HG02759 (cell line): ENCODE results near the gene AFF2.
A peak's percentile ranks its signal among the peaks of the same experiment; 100 is the strongest.

Experiments used
- ATAC-seq: cut with Tn5 transposase; IDR thresholded peaks from one replicate; pipeline ENCODE4 v1.9.1; 2021; ENCODE audit warnings: mild to moderate bottlenecking, moderate library complexity; ENCODE audit not compliant: unreplicated experiment

AFF2 gene

DNA sequence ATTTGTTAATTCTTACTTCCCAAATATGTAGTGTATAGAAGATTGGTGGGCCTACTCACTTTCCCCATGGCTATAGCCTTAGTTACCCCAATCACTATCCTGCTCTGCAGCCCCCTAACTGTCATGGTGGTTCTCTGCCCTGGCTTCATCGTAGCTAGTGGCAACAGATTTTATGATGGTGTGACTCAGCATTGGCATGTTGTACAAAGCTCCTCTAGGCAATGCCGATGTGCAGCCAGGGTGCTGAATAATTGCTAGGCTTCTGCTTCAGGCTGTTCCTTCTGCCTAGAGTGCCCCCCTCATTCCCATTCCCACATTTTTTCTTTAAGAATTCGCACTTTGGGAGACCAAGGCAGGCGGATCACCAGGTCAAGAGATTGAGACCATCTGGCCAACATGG lies 35.2 kb downstream of the AFF2 start:
- ATAC-seq = no peak

DNA sequence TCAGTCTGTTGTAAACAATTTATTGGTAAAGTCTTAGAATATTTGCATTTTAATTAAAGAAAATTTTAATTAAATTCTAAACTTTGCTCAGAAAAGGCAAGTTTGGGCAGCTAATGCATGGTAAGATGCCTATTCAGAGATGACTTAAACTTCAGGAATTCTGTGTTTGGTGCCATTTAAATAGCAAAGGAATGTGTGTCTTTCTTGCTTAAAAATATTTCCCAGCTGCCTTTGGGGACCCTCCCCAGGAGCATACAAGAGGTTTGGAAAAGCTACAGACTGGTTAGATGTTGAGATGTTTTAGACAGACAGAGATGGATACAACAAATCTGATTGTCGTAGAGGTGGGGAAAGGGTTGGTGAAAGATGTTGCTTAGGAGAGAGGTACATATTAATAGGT lies 36.5 kb downstream of the AFF2 start:
- no peak for ATAC-seq

DNA sequence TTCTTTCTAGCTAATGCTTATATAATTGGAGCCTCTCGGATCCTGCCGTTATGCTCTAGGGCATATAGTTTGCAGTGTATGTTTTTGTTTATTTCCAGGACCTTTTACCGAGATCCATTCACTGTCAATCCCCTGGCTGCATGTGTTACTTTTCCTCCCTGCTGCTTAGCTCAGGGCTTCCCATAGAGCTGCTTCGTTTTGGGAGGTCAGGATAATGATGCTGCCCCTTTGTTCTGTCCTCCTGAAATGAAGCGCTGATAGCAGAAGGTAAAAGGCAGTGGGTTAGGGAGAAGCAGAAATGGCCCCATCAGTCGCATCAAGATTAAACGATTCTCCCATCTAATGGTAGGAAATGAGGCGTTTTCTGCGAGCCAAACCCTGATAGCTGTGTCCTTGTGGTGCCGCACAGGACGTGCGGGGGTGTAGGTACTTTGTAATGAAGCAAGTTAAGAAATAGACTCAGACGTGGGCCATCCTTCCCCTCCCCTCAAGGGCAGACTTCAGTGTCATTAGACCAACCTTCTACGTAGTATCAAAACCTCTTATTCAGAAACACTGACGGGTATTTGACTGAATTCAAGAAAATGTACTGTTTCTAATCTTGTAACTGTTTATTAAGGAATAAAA lies 37.3 kb downstream of the AFF2 start:
- ATAC-seq = no peak

DNA sequence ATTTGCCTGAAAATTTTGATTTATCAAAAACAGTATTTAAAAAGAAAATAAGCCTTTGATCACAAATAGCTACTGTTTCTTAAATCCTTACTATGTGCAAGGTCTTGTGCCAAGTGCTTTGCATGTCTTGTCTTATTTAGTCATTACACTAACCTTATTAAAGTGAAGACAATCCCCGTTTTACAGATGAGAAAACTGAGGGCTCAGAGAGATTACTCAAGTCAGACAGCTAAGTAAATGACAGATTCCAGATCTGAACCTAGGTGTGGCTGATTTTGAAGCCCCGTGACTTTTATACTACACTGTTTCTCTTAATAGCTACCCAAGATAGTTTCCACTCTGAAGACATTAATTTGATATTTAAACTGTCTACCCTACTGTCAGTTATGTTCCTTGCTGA lies 38.2 kb downstream of the AFF2 start:
- no peak for ATAC-seq

DNA sequence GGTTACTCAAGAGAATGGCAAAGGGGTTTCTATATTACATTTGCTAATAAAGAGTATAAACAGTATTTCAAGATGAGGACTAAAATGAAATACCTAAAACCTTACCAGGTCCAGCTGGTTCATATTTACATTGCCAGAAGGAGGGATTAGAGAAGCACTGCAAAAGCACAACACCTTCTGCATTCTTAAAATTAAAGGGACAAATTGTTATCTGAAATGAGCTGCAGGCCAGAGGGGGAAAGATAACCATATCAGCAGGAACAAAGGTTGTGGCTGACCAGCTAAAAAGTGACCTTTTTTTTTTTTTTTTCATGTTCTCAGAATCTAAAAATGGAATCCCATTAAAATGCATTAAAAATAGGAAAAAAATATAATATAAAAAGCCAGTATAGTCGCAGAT lies 39.7 kb downstream of the AFF2 start:
- no peak for ATAC-seq

DNA sequence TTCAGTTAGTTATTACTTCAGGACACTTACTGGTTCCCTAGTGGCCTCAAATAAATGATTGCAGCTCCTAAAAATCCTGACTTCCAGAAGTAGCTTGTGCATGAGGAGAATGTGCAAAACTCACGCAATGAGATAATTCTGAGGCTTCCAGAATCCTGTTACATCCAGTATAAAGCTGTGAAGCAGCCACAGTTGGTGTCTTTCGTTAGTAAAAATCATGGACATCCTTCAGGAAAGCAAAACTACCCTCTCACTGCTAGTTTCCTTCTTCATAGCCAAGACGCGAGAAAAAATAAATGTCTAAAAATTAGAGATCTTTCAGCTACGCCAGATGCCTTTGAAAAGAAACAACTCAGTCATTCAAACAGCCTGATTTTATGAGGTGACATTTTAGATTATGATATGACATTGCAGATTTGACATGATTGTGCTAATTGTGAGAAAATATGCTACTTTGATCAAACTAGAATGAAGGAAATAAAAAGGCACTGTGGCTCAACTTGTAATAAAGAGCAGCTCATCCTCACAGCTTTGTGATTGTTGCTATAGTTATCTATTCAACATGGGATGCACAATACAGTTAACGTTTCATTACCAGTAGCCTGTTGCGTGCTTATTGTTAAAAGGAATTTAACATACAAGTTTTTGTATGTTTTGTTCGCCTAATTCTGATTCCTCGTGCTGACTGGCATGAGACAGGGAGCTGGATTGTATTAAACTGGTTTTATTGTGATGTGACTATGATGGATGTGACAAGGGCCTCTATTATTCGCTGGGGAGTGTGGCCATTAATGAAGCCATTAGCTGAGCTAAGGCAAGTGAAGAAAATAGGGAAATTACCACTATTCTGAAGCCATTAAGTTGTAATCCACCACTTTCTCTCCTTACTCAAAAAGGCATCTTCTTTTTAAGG lies 40.5 kb downstream of the AFF2 start:
- ATAC-seq = peak; percentile 20

DNA sequence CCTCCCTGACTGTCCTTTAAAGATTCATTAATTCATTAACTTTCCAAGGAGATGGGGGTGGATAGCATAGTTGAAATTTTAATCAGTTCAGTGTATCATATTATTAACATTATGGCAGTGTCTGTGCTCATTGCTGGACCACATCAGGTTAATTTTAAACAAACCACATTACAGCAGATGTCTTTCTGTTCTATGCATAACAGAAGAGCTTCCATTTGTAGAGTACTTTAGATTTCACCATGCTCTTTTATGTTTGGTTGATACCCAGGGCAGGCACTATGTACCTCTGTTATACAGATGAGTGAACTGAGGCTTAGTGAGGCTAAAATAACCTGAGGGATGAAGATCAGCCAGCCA lies 41.1 kb downstream of the AFF2 start:
- peak; percentile 79 for ATAC-seq

DNA sequence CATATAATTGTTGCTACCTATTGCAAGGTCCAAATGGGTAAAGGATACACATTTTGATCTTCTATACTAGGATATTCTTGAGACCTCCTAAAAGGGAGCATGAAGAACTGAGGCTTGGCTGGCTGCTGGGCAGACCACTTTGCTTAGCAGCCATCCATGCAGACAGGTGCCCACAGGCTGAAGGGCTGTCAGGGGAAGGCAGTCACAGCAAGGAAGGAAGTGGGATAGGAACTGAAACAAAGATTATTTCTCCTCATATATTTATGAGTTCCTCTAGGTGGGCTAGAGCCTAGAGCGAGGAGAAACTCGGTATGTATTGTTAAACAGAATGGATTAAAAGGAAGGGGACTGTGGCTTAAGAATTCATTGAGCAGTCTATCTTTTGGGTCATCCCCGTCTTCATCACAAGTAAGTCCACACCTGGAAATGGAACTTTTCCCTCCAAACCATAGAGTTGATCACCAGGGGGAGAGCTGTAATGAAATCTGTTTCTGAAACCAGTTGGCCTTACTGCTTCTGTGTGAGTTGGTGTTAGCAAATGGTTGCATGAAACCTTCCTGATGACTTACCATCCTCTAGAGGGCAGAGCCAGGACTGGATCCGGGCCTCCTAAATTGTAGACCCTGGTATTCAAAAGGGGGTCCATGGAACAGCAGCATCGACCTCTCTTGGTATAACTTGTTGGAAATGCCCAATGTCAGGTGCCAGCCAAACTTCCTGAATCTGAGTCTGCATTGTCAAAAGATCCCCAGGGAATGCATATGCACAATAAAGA lies 42.3 kb downstream of the AFF2 start:
- ATAC-seq = no peak

DNA sequence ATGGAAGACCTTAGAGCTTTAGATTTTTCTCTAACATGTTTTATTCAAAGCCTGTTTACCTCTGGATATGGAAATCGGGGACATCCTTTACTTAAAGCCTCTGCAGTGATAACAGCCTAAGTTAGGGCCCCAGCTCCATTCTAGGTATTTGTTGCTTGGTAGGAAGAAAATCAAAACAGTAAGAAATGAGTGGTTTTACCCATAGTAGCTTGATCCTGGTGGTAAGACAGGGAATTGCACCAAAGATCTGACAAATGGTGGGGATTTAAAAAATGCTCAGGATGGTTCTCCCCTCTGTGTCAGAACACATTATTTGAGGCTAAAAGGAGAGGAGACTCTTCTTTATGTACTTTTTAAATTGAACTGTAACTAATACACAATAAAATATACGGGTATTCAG lies 52.4 kb downstream of the AFF2 start:
- no peak for ATAC-seq

DNA sequence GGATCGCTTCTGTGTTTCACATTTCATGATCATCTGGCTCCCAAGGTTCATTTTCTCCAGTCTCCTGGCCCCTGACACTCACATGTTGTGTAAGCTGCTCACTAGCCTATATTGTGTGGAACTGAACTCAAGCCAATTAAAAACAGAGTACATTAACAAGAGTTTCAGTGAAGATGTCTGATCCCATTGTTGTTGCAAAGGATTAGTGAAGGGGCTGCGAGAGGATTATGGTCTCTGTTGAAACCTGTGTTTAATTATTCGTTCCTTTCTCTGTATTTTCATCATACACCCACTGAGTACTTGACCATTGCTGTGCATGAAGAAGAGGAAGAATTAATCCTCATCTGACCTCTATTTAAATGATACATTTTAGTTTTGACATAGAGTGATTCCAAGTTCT lies 54.7 kb downstream of the AFF2 start:
- no peak for ATAC-seq

DNA sequence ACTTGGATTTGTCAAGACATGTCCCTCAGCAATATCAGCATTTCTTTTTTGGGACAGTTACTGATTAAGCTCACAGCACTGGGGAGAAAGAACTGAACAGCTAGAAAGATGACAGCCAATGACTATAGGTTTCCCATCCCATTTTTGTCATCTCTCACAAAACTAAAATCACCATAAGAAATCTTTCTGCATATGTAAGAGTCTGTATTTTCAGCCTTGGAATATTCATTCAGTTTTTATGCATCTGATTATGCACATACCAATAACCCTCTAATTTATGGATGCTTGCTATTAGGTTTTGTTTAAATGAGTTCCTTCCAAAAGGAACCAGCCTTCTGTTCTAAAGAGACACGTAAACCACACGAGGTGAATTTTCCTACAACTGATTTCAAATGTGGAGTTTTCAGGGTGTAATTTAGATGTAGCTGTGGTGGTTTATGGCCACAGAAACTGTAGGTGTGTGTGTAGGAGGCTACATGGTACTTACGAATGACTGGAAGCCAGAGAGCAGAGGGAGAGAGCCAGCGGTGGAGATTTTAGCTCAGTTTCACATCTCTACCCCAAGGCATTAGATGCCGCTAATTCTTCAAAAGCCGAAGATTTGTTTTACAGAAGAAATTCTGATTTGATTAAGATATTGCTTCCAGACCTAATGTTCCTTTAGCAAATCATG lies 55.3 kb downstream of the AFF2 start:
- no peak for ATAC-seq

DNA sequence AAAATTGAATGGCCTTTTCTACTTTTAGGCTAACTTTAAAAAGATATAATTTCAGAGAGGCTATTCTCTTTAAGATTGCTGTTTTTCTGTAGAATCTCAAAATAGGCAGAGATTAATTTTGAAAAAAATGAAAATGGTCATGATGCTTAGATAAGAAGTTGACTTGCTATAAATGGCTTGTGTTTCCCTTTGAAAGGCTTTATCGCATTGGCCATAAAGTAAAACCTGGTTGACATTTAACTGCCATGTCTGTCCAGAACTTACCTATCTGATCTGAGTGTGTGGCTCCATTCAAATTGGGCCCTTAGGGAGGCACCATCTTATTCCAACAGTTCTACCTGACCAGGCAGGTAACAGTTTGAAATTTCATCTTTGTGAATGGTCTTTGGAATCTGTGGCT lies 56.1 kb downstream of the AFF2 start:
- no peak for ATAC-seq

DNA sequence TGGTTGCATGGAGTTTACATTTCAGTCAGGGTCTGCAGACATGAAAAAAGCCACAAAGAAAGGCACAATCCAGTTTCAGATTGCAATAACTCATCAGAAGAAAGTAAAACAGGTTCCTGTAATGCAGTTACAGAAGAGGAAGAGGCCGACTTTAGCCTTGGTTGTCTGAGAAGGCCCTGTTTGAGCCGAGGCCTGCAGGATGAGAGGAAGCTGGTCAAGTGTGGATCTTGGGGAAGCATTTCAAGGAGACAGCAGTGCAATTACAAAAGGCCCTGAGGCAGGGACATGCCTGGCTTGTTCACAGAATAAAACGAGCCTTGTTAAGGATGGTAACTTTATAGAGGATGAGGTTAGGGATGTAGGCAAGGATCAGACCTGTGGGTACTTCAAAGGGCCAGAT lies 62.4 kb downstream of the AFF2 start:
- ATAC-seq = no peak

DNA sequence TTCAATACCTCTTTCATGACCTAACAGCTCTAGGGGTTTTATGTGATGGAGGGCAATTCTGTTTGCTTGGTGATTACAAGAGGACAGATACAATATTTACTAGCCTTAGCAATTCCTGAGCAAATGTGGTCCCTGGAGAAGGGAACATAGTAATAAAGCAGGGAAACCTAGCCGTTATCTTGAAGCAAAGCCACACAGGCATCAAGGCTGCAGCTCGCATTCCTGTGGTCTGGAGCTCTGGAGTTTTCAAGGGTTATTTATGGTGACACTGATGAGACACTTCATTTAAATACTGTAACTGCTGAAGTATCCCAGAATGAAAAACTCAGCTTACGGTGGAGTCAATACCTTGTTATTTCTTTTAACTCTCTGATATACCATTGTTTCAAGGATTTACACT lies 66.8 kb downstream of the AFF2 start:
- ATAC-seq = no peak

DNA sequence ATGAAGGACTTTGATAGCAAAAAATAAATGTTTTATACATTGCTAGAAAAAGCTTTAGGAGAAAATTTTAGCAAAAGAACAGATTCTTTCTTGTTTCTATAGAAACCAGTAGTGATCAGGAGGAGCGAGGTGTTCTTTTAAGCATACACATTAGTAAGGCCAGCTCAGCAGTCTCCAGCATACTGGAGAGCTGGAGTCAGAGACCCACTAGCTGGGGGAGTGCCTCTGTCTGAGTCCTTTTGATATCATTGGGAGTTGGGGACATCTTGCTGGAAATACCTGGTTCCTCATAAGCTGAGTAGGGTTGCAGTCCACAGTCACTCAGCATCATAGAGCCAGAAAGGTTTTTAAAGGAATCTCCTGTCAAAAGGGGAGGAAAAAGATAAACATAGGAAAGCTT lies 67.4 kb downstream of the AFF2 start:
- no peak for ATAC-seq

DNA sequence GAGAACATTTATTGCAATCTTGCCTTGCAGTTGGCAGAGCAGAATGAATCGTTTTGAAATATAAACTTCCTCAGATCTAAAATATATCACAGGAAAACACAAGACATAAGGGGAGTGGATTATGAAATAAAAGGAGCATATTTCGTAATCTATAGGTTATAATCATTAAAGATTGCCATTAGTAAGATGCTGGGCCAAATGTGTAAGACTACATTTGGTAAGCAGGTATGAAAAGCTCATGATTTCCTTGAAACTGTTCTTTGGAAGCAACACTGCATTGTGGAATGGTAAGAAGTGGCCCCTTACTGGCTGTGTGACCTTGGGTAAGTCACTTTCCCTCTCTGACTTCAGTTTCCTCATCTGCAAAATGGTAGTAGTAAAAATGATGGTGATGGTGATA lies 68.3 kb downstream of the AFF2 start:
- no peak for ATAC-seq

DNA sequence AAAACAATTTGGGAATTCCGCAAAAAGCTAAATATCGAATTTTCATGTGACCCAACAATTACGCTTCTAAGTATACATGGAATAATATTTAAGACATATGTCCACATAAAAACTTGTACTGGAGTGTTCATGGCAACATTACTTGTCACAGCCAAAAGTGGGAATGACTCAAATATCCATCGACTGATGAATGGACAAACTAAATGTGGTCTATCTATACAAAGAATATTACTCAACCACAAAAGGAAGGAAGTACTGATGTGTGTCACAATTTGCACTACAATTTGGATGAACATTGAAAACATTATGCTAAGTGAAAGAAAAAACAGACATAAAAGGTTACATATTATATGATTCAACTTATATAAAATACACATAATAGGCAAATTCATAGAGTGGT lies 71.9 kb downstream of the AFF2 start:
- ATAC-seq = no peak

DNA sequence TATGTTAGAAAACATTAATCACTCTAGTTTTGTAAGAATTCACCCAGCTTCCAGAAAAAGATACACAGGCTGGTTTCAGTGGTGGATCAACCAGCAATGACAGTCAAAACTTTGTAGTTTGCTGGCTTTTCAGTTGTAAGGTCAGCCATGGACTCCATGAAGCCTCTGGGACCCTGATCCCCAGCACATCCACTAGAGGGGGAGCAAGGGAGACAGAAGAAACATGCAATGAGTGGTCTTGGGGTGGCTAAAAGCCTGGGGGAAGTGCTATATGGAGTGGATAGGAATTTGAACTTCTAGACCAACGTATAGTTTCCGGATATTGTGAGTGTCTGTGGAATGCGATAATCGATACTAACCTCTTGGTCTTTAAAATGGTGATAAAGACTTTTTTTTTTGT lies 72.7 kb downstream of the AFF2 start:
- no peak for ATAC-seq

DNA sequence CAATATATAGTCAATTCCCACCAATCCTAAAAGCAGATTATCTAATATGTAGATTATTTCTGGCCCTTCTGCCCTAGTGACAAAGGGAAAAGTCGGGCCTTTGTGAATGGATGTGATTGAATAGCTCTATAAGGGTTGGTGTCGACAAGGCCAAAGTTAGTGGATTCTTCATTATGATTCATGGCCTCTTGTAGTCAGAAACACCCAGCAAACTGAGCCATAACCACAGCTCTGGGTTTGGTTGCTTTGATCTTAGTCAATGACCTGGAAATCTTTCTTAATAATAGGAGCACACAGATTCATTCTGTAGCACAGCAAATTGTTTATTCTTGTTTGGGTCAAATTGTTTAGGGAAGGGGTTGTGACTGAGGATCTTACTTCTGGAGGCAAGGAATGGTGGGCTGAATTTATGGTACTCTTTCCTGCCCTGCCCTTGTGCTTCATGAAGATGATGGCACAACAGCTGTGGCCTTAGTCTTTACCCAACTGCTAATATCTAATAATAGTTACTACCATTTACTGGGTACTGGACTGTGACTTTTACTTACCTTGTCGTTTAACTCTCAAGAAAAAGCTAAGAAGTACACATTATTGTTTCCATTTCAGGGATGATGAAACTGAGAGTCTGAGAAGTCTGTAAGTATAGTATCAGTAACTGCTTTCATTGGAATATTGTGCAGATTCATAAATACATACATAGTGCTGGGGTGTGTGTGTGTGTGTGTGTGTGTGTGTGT lies 74.0 kb downstream of the AFF2 start:
- no peak for ATAC-seq

DNA sequence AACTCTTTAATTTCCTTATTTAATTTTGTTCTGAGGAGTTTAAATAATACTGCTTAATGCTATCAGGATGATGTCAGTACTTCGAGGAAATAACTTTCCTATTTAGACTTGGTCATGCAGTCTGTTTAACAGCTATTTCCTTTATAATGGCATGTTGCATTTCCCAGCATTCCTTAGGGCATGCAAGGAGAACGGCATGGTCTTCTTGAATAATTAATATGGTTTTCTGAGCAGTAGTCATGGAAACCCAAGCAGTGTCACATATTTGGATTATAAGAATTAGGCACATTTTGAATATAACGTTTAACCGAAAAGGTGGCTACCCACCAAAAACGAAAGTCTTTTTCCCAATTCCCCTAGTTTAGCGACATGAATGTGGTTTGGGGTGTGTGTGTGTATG lies 76.0 kb downstream of the AFF2 start:
- no peak for ATAC-seq

DNA sequence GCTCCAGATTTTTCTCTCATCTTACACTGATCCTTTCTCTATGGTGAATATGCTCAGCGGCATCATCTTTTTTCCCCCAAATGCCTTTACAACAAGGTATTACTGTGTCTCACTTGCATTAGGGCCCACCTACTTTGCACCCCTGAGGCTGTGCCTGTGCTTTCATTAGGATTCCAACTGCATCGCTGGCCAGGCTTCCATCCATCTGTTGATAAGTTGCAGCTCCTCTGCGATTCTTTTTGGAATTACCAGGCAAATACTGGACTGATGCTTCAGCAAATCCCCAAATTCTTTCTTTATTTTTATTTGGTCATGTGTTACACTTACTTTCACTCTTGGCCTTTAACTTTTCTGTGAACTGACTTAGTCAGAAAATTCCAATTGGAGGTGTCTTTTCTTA lies 77.3 kb downstream of the AFF2 start:
- ATAC-seq = no peak
